ENCODE data around the gene FAF1.
"Not testable (repeated sequence)": the region's sequence is repeated elsewhere in the genome, so short reads cannot be mapped to it uniquely, and the experiment has no call there.

Gene FAF1

DNA sequence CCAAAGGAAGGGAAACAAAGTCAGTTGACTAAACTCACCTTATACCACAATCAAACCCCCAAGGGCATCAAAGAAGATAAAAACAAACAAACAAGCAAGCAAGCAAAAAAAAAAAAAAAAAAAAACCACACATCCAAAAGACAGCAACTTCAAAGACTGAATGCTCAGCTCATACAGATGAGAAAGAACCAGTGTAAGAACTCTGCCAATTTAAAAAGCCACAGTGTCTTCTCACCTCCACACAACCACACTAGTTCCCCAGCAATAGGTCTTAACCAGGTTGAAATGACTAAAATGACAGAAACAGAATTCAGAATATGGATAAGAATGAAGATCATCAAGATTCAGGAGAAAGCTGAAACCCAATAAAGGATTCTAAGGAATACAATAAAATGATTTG lies 193.4 kb downstream of the FAF1 start:
- TF ChIP-seq, protein P1, sequence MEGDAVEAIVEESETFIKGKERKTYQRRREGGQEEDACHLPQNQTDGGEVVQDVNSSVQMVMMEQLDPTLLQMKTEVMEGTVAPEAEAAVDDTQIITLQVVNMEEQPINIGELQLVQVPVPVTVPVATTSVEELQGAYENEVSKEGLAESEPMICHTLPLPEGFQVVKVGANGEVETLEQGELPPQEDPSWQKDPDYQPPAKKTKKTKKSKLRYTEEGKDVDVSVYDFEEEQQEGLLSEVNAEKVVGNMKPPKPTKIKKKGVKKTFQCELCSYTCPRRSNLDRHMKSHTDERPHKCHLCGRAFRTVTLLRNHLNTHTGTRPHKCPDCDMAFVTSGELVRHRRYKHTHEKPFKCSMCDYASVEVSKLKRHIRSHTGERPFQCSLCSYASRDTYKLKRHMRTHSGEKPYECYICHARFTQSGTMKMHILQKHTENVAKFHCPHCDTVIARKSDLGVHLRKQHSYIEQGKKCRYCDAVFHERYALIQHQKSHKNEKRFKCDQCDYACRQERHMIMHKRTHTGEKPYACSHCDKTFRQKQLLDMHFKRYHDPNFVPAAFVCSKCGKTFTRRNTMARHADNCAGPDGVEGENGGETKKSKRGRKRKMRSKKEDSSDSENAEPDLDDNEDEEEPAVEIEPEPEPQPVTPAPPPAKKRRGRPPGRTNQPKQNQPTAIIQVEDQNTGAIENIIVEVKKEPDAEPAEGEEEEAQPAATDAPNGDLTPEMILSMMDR (IDR thresholded peaks at IDR 0.05; ENCODE audit: insufficient read depth, low read length, missing control alignments), result no peak
- CTCF ChIA-PET, result interaction anchor here (0.6 to 2.1 kb wide), 3 partner anchors 10 to 32 kb away, joined by 3 to 7 read pairs (median 3); no protein-coding TSS in a partner anchor

DNA sequence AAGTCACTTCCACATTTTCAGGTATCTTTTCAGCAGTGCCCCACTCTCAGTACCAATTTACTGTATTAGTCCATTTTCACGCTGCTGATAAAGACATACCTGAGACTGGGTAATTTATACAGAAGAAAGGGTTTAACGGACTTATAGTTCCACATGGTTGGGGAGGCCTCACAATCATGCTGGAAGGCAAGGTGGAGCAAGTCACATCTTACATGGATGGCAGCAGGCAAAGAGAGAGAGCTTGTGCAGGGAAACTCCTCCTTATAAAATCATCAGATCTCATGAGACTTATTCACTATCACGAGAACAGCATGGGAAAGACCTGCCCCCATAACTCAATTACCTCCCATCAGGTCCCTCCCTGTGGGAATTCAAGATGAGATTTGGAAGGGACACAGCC lies 203.5 kb downstream of the FAF1 start:
- CTCF ChIA-PET, result not testable (repeated sequence)

More for the DNA sequence above, 193.4 kb downstream of the FAF1 start:
- POLR2A ChIA-PET, result no interaction called here
- no peak for DNase-seq (ENCODE audit: low read depth, low spot score)
- H3K4me3 ChIP-seq (ENCODE audit: low read depth, low read length), result no peak overlapping the region

DNA sequence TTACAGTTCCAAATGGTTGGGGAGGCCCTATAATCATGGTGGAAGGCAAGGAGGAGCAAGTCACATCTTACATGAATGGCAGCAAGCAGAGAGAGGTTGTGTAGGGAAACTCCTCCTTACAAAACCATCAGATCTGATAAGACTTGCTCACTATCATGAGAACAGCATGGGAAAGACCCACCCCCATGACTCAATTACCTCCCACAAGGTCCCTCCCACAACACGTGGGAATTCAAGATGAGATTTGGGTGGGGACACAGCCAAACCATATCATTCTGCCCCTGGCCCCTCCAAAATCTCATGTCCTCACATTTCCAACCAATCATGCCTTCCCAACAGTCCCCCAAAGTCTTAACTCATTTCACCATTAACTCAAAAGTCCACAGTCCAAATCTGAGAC lies 205.3 kb downstream of the FAF1 start:
- POLR2A ChIA-PET; DNase-seq (ENCODE audit: low read depth, low spot score); H3K4me3 ChIP-seq (ENCODE audit: low read depth, low read length): not testable (repeated sequence)
- CTCF ChIA-PET, result interaction anchor here (0.6 to 1.7 kb wide), 3 partner anchors 9 to 435 kb away, joined by 3 to 5 read pairs (median 3); no protein-coding TSS in a partner anchor

More for the DNA sequence above, 203.5 kb downstream of the FAF1 start:
- POLR2A ChIA-PET; H3K4me3 ChIP-seq (ENCODE audit: low read depth, low read length); DNase-seq (ENCODE audit: low read depth, low spot score): not testable (repeated sequence)

DNA sequence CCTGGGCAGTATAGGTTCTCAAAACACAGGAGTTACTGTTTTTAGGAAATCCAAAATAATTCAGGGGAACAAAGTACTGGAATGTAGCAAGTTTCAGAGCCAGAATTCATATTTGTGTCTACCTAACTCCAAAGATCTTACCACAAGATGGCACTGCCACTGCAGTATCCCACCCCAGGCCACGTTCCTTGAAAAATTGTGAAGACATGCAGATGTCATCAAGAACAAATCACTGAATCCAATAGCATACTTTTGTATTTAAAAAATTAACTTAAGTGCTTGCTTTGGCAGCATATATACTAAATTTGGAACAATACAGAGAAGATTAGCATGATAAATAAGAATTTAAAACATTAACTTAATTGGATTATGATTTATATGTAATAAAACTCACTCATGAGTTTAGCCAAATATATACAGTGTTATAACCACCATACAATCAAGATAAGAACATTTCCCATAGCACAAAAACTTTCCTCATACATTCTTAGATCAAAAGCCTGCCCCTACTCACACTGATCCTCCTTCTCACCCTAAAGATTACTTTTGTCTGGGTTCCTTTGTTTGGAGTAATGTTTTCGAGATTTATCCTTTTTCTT lies 209.9 kb downstream of the FAF1 start:
- no peak for DNase-seq (ENCODE audit: low read depth, low spot score)
- TF ChIP-seq, protein P1 (IDR thresholded peaks at IDR 0.05; ENCODE audit: insufficient read depth, low read length, missing control alignments), result peak; percentile 44
- CTCF ChIA-PET, result interaction anchor here (0.8 to 2.0 kb wide), 6 partner anchors 11 to 441 kb away, joined by 3 to 15 read pairs (median 8); no protein-coding TSS in a partner anchor
- POLR2A ChIA-PET, result no interaction called here
- no peak overlapping the region for H3K4me3 ChIP-seq (ENCODE audit: low read depth, low read length)

DNA sequence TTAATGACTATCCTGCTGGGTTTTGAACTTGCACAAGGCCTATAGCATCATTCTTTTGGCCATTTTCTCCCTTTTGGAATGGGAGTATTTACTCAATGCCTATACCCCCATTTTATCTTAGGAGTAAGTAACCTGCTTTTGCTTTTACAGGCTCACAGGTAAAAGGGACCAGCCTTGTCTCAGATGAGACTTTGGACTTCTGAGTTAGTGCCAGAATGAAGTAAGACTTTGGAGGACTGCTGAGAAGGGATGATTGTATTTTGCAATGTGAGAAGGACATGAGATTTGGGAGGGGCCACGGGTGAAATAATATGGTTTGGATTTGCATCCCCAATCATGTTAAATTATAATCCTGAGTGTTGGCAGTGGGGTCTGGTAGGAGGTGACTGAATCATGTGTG lies 212.7 kb downstream of the FAF1 start:
- TF ChIP-seq, protein P1 (IDR thresholded peaks at IDR 0.05; ENCODE audit: insufficient read depth, low read length, missing control alignments), result no peak
- POLR2A ChIA-PET, result no interaction called here
- no peak for DNase-seq (ENCODE audit: low read depth, low spot score)
- CTCF ChIA-PET, result no interaction called here
- no peak overlapping the region for H3K4me3 ChIP-seq (ENCODE audit: low read depth, low read length)

DNA sequence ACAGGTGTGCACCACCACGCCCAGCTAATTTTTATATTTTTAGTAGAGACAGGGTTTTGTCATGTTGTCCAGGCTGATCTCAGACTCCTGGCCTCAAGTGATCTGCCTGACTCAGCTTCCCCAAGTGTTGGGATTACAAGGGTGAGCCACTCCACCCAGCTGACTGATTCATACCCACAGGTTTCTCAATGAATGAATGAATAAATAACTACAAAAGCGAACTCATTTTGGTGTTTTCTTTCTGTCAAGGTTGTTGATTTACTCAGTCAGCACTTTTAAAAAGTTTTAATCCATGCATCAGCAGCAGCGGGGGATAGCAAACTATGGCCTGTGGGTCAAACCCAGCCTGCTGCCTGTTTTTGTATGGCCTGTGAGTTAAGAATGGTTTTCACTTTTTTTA lies 217.5 kb downstream of the FAF1 start:
- TF ChIP-seq, protein P1 (IDR thresholded peaks at IDR 0.05; ENCODE audit: insufficient read depth, low read length, missing control alignments), result no peak
- no peak overlapping the region for H3K4me3 ChIP-seq (ENCODE audit: low read depth, low read length)
- ChIA-PET POLR2A (no interaction called here), CTCF (no interaction called here)
- DNase-seq (ENCODE audit: low read depth, low spot score), result no peak

DNA sequence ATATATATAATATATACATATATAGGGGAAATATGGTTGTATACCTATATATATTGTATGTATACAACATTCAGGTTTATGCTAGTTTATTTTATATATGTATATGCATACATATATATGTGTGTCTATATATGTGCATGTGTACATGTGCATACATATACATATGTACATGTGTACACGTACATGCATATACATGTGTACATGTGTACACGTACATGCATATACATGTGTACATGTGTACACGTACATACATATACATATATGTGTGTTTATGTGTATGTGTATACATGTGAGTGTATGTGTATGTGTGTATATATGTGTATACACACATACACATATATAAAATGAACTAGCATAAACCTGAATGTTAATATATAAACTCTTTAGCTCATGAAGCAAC lies 220.9 kb downstream of the FAF1 start:
- no peak for DNase-seq (ENCODE audit: low read depth, low spot score)
- ChIA-PET POLR2A (no interaction called here), CTCF (interaction anchor here (1.2 to 1.7 kb wide), 4 partner anchors 12 to 134 kb away, joined by 3 to 4 read pairs (median 3); no protein-coding TSS in a partner anchor)
- H3K4me3 ChIP-seq (ENCODE audit: low read depth, low read length), result no peak overlapping the region
- TF ChIP-seq, protein P1 (IDR thresholded peaks at IDR 0.05; ENCODE audit: insufficient read depth, low read length, missing control alignments), result no peak
